GM18907 (cell line): ENCODE results near the gene NTM.
"Not testable (repeated sequence)": the region's sequence is repeated elsewhere in the genome, so short reads cannot be mapped to it uniquely, and the experiment has no call there.

Source experiments
- ATAC-seq: cut with Tn5 transposase; IDR thresholded peaks from one replicate; pipeline ENCODE4 v1.9.1; 2021; ENCODE audit warnings: mild to moderate bottlenecking, moderate library complexity; ENCODE audit not compliant: unreplicated experiment

NTM gene

GRCh38 chr11:131902421-131902820 is 532.0 kb downstream of the NTM start:
- no peak for ATAC-seq

GRCh38 chr11:131903074-131903473 is 532.7 kb downstream of the NTM start:
- no peak for ATAC-seq

- no peak for ATAC-seq
These were observed 534.3 kb downstream of the NTM start for GRCh38 chr11:131904756-131905155.

GRCh38 chr11:131906963-131907362 is 536.5 kb downstream of the NTM start:
- no peak for ATAC-seq

GRCh38 chr11:131907371-131907770 is 537.0 kb downstream of the NTM start:
- ATAC-seq, result no peak

DNA sequence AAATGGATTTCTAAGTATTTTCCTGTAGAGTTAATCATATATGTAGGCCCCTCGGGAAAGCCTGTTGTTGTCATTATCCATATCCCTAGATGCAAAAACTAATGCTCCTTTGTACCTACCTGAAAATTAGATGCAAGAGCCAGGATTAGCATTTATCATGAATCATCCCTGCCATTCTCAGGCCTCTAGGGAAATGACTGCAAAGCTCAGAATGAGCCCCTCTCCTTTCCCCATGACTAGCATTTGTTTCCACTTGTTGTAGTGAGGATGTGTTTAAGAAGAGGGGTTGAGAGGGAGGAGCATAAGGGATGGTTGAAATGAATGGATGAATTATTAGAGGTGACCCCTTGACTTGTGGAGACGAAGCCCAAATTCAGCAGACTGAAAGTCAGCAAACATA is 537.9 kb downstream of the NTM start:
- no peak for ATAC-seq

- no peak for ATAC-seq
These were observed 539.2 kb downstream of the NTM start for GRCh38 chr11:131909426-131910177.

GRCh38 chr11:131910178-131910522 is 539.7 kb downstream of the NTM start:
- ATAC-seq, result no peak

DNA sequence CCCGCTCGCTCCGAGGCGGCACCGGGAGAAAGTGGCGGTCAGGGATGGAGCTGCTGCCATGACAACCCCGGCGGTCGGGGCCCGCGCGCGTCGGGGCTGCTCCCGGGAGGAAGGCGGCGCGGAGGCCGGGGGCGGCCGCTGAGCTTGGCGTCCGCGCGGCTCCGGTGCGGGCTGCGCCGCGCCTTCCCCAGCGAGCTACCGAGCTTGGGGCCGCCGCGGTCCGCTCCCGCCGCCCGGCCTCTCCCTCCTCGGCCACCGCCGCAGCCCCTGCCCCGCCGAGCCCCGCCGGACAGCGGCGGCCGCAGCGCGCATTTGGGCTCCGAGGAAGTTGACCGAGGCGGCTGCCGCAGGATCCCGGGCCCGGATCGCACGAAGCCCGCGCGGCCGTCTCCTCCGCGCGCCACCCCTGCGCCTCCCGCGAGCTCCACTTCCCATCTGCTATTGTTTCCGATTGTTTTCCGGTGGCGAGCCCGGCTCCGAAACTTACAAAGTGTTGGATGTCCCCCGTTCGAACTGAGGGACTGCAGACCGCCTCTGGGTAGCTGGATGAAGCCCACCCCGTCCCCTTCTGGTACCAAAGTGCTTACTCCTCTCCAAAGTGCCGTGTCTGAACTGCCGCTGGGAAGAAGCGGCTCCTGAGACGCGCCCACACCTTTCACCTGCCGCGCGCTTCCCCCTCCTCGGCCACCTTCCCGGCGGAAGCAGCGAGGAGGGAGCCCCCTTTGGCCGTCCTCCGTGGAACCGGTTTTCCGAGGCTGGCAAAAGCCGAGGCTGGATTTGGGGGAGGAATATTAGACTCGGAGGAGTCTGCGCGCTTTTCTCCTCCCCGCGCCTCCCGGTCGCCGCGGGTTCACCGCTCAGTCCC is 540.3 kb downstream of the NTM start:
- no peak for ATAC-seq

GRCh38 chr11:131911388-131912032 is 541.1 kb downstream of the NTM start:
- ATAC-seq, result not testable (repeated sequence)

- ATAC-seq, result no peak
These were observed 541.7 kb downstream of the NTM start for GRCh38 chr11:131912134-131912533.

DNA sequence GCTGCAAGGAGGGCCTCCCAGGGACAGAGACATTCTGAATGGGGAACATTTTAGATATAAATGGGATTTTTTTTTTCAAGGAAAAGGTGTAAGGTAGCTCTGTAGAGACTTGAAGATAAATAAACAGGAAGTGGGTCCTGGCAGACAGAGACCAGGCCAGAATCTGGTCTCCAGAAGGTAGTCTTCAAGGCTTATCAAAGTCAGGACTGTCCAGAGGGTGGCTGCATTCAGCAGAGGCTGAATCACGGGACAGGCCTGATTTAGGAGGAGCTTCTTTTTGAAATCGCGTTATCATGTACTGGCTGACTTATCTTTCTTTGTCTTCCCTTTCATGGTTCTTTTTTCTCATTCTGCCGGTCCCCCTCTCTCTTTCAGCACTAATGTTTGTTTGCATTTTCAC is 542.9 kb downstream of the NTM start:
- no peak for ATAC-seq

GRCh38 chr11:131914361-131914774 is 544.0 kb downstream of the NTM start:
- no peak for ATAC-seq

GRCh38 chr11:131916638-131917037 is 546.2 kb downstream of the NTM start:
- ATAC-seq, result no peak

- ATAC-seq, result no peak
These were observed 547.4 kb downstream of the NTM start for GRCh38 chr11:131917634-131918384.

- no peak for ATAC-seq
These were observed 548.2 kb downstream of the NTM start for GRCh38 chr11:131918663-131919062.

GRCh38 chr11:131922220-131922619 is 551.8 kb downstream of the NTM start:
- no peak for ATAC-seq

DNA sequence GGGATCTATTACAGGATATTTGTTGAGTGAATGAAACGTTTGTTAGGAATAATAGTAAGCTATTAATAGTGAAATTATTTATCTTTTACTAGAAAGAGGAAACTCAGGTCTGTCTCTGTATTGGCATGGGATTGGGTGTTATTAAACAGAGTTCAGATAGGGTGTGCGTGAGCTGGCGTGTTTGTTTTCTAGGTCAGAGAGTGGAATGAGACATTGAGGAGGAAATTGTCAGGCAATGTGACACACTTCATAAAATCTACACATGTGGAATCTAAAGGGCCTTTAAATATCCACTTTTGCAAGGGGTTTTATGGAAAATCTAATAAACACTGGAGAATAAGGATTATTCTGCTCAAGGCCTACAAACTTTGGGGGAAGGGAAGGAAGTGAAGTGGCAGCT is 552.9 kb downstream of the NTM start:
- no peak for ATAC-seq

- ATAC-seq, result no peak
These were observed 553.6 kb downstream of the NTM start for GRCh38 chr11:131924001-131924400.

- no peak for ATAC-seq
These were observed 554.2 kb downstream of the NTM start for GRCh38 chr11:131924457-131925201.
